HG02840 (cell line): ENCODE results near the gene HOXB3.
A peak's percentile ranks its signal among the peaks of the same experiment; 100 is the strongest.
"Not testable (repeated sequence)": the region's sequence is repeated elsewhere in the genome, so short reads cannot be mapped to it uniquely, and the experiment has no call there.

Experiments used
- ATAC-seq: cut with Tn5 transposase; IDR thresholded peaks from one replicate; pipeline ENCODE4 v1.9.1; 2021; ENCODE audit warnings: mild to moderate bottlenecking, moderate library complexity, moderate number of reproducible peaks; ENCODE audit not compliant: unreplicated experiment, low FRiP score

HOXB3 gene

DNA sequence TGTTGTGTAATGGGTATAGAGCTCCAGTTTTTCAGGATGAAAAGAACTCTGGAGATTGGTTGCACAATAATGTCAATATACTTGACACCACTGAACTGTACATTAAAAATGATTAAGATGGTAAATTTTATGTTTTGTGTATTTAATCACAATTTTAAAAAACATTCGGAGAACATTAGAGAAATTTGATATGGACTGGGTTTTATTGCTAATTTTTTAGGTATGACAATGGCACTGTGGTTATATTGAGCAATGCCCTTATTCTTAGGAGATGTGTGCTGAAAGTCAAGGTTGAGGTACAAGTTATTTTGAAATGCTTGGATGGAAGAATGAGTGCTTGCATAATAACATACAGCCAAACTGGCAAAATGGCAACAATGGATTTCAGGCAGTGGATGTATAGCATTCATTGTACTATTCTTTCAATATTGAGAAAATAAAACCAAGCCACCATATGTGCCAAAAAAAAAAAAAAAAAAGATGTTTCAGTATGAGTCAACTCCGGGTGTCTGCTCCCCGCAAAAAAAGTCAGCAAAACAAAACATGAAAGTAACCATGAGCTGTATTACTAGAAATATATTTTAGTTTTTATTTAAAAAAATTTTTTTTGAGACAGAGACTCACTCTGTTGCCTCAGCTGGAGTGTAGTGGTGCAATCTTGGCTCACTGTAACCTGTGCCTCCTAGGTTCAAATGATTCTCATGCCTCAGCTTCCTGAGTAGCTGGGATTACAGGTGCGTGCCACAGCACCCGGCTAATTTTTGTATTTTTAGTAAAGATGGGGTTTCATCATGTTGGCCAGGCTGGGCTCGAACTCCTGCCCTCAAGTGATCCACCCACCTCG is 79.1 kb downstream of the HOXB3 start:
- no peak for ATAC-seq

DNA sequence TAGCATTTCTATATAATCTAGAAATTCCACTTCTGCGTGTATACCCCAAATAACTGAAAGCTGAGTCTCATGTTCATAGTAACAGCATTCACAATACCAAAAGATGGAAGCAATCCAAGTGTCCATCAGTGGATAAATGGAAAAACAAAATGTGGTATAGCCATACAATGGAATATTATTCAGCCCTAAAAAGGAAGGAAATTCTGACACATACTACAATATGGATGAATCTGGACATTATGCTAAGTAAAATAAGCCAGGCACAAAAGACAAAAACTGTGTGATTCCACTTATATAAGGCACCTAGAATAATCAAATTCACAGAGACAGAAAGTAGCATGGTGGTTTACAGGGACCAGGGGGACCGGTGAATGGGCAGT is 79.7 kb downstream of the HOXB3 start:
- no peak for ATAC-seq

DNA sequence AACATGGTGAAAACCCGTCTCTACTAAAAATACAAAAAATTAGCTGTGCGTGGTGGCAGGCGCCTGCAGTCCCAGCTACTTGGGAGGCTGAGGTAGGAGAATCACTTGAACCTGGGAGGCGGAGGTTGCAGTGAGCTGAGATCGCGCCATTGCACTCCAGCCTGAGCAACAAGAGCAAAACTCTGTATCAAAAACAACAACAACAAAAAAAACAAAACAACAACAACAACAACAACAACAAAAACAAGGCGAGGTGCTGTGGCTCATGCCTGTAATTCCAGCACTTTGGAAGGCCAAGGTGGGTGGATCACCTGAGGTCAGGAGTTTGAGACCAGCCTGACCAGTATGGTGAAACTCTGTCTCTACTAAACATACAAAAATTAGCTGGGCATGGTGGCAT is 80.3 kb downstream of the HOXB3 start:
- not testable (repeated sequence) for ATAC-seq

DNA sequence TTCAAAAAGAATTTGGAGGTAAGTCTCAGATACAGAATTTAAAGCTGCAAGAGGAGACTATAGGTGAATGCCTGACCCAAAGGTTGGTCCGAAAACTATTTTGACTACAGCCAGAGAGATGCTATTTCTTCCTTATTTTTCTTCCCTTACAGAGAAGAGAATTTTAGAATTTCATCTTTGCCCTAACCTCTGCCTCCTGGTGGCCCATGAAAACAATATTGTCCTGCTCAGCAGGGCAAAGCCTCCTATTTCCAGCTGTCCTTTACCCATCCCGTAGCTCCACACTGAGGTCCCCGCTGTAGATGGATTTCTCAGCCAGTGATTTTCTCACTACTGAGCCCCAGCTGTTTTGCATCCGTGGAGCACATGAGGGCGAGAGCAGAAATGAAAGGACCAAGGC is 83.8 kb downstream of the HOXB3 start:
- ATAC-seq, result no peak

DNA sequence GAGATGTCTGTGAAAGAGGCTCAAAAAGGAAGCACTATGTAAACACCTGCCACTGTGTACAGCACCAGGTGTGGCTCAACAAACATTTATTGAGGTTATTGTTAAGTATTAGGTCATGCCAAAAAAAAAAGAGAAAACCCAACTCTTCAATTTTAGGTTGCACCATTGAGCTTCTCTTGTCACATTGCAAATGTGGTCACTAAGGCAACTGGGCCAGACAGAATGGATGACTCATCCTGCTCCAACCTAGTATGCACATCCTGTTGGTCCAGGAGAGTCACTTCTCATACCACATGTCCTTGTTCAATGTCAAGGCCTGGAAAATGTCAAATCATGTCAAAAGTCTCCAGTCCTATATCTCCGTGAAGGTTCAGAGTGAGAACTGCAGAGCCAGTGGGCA is 84.3 kb downstream of the HOXB3 start:
- peak; percentile 76 for ATAC-seq

DNA sequence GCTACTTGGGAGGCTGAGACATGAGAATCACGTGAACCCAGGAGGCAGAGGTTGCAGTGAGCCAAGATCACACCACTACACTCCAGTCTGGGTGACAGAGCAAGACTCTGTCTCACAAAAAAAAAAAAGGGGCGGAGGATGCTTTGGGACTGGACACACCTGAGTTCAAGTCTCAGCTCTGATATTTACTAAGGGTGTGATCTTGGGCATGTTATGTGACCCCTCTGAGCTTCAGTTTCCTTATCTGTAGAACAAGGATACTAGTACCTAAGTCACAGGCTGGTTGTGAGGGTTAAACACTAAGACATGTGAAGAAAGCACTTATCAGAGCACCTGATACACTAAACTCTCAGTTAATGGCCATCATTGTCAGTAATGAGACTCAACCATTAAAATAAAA is 85.1 kb downstream of the HOXB3 start:
- ATAC-seq, result no peak

DNA sequence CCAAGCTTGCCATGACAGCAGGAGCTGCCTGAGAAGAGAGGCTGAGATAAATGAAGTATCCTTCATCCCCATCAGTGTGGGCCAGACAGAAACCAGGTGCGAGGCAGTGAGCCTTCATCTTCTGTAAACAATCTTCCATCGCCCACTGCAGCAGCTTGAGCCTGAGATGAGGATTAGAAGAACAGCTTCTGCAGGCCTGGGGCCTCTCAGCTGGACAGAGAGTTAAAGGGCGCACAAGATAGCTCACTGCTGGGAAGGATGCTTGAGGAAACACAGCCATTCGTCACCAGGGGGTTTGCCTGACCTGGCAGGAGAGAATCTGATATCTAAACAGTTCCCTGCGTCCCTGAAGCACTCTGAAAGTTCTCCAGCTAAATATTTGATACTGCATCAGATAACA is 86.3 kb downstream of the HOXB3 start:
- ATAC-seq, result no peak

DNA sequence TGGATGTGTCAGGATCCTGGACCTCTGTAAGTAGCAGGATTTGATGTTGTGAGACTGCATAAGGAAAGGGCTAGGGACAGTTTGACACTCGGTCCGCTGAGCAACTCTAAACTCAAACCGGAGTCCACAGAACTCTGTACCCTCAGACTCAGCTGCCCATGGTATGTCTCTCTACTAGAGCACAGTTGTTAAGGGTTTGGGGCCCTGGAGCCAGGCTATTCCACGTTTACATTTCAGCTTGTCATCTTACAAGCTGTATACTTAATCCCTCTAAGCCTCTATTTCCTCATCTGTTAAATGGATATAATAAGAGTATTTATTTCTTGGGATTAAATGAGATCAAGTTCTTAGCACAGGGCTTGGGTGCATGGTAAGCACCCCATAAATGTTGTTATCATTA is 87.1 kb downstream of the HOXB3 start:
- no peak for ATAC-seq

DNA sequence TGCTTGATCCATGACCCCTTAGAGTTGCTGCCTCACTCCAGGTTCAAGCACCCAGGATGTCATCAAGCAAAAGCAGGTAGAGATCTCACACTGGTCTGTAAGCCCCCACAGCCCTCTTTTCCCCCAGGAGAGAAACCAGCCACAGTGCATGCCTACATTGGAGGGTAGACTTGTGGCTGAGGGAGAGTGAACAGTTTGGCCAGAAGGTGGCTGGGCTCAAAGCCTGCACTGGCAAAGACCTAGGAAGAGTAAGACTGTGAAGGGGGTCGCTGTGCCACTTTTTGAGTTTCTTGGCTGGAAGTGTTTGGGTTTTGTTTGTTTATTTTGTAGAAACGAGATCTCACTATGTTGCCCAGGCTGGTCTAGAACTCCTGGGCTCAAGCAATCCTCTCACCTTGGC is 87.7 kb downstream of the HOXB3 start:
- ATAC-seq, result no peak

DNA sequence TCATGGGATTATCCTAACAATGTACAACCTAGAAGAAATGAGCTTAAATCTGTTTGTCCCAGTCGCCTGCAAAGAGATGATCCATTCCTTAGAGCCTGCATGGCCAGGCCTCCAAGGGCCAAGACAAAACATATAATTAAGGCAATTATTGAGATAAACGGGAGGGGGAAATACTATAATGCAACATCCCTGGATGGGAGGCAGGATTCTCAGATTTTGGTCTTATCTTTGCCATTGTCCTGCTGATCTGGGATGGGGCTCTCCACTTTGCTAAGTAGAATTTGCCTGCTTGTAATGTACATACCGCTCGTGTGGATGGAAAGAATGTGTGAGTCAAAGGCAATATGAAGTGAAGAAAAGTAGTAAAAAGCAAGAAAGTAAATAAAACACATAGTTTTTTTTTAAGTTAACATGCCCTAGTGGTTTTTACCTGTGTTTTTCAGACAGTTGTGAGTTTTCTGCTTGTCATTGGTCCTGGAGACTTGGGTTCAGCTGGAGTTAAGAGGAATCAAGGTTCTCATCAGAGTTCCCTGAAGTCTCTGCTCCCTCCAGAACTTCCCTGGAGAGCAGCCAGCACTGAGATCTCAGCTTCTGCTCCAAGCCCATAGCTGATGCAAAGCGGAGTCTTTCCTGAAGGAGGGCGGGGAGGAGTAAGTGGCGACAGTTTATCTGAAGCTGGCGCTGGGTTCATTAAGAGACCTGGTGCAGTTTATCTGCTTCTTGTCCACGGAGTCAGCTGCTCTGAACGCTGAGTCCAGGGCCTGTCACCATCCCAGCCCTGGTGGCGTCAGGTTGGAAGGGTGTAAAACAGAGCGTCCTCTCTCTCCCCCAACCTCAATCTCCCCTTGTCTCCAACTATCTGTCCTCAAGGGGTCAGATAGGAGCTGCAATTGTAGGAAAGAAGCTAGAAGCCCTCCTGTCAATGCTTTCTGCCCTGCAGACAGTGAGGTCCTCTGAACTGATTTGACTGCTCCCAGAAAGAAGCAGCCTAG is 89.3 kb downstream of the HOXB3 start:
- no peak for ATAC-seq

DNA sequence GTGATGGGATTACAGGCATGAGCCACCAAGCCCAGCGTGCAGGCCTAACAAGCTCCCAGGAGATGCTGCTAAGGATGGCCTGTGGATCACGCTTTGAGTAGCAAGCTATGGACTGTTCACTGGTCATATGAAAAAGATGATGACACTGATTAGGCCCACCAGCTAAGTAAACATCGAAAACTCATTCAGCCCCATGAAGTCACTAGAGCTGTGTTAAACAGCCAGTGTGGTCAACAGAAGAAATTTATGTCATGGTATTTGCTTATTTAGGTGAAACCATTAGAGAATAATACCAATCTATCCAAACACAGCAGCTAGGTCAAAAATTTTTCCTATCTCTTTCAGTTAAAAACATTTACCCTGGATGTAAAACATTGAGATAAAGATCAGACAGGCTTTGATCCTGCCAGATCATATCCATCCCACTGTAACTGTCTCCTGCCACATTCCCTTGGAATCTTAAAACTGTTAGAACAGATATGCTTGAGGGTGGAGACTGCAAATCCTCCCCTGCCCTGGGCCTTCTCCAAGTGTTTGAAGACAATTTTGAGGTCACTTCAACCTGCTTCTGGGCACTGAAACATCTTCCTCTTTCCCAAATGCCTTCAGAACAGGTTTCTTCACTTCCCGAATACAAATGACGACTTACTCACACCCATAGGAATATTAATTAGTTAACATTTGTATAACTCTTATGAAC is 90.2 kb downstream of the HOXB3 start:
- no peak for ATAC-seq

DNA sequence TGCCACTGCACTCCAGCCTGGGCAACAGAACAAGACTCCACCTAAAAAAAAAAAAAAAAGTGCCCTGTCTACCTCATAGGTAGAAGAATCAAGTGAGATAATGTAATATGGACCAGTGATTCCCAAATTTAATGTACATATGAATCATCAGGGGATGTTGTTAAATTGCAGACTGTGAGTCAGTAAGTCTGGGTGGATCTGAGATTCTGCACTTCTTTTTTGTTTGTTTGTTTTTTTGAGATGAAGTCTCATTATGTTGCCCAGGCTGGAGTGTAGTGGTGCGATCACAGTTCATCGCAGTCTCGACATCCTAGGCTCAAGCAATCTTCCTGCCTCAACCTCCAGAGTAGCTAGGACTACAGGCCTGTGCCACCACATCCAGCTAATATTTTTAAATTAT is 90.8 kb downstream of the HOXB3 start:
- no peak for ATAC-seq
